Stimulated activated effector memory CD8-positive, alpha-beta T cell treated with anti-CD3 and anti-CD28 coated beads, Interleukin-12 subunit alpha, Interleukin-12 subunit beta, amount 100 ng/mL, for 72 hours (primary cell): ENCODE results near the gene RPS6KA2.
"Not testable (repeated sequence)": the region's sequence is repeated elsewhere in the genome, so short reads cannot be mapped to it uniquely, and the experiment has no call there.

Experiments
- ATAC-seq: fragments of 150-1000 bp; cut with Tn5 transposase; 2 replicates; pipeline ENCODE4 v1.10.0; 2021
- DNase-seq, 2 donors: peaks; one replicate each; pipeline ENCODE4 v3.0.0; 2021 to 2022; ENCODE audit warnings: low spot score in 2 of 2
- H3K27ac Mint-ChIP-seq: one replicate; pipeline ENCODE4 v1.8.0; 2022; ENCODE audit warnings: mild to moderate bottlenecking, mixed read lengths
- H3K36me3 Mint-ChIP-seq: one replicate; pipeline ENCODE4 v1.8.0; 2022; ENCODE audit warnings: mild to moderate bottlenecking, mixed read lengths
- H3K4me1 Mint-ChIP-seq: one replicate; pipeline ENCODE4 v1.8.0; 2022; ENCODE audit warnings: mixed read lengths
- H3K4me3 Mint-ChIP-seq: one replicate; pipeline ENCODE4 v1.8.0; 2022; ENCODE audit warnings: mild to moderate bottlenecking, mixed read lengths
- H3K9me3 Mint-ChIP-seq: one replicate; pipeline ENCODE4 v1.8.0; 2022; ENCODE audit warnings: mixed read lengths

Gene RPS6KA2

DNA sequence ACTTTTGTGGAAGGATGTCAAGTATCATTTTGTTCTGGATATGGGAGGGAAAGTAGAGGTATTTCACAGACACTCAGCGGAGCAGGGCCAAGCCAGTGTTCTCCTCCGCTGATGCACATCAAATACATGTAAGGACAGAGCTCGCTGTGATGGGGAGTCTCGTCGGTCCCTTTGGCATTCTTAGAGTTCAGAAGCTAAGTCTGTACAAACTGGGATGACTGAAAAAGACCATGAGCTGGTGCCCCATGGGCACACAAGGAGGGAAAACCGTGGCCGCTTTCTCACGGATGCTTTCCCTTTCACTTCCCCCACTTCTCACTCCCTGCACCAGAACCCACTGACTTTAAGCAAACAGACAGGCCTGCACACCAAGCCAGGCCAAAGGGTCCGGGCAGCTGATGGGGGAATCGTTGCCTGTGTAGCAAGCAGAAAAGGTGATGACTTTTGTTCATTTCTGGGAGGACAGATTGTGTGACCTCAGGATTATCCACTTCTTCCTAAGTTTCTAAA is 216.6 kb downstream of the RPS6KA2 start:
- Mint-ChIP-seq H3K9me3 (no peaks in the 10 kb centered on the region), H3K4me3 (no peak overlapping the region), H3K27ac (no peak overlapping the region), H3K36me3 (peaks cover 2% of the 10 kb centered on the region), H3K4me1 (peaks cover 55% of the 10 kb centered on the region)
- no peak for ATAC-seq
- no peak for DNase-seq

DNA sequence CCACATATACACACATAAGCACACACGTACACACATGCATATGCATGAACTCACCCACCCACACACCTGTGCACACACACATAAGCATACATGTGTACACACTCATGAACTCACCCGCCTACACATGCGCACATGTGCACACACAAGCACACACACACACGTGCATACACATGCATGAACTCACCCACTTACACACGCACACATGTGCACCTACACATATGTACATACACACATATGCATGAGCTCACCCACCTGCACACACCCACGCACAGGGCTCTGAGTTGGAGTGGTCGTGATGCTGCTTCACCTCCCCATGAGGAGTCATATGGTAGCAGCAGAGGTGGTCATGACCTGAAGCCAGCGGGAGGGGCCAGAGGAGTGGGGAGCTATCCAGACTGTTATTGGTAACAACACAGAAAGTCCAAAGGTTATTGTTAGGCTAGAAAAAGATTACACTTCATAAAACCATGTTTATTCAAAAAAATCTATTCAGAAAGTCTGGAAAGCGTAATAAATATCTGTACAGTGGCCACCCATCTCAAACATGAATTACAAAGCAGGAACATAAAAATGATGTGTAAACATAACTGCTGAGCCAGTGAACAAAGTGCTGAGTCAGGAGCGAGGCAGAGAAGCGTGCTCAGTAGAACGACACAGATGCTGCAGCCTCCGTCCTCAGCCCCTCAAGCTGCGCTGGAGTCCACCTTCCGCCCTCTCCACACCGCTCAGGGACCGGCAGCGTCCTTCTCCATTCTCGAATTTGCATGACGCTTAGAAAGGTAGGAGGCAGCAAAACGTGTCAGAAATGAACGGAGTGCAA is 217.9 kb downstream of the RPS6KA2 start:
- Mint-ChIP-seq H3K36me3 (no peaks in the 10 kb centered on the region), H3K4me1 (peaks cover 45% of the 10 kb centered on the region), H3K4me3 (no peak overlapping the region), H3K9me3 (no peaks in the 10 kb centered on the region), H3K27ac (no peak overlapping the region)
- DNase-seq (no peak), ATAC-seq (no peak)

DNA sequence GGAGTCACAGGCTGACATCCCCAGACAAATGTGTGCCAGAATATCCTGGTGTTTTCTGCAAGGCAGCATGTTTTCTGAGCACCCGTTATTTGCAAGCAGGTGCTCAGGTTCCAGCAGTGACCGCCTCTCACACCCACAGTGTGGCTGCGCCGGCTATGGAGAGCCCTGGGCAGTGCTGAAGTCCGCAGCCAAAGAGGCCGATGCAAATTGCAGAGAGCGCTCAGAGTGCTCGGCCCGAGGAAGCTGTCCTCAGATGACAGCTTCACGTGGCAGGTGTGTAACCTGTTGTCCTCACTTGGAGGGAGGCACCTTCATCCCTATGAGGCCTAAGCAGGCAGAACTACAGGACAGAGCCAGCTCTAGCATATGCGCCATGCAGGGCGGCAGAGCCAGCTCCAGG is 220.9 kb downstream of the RPS6KA2 start:
- DNase-seq = no peak
- H3K4me1 Mint-ChIP-seq = peaks cover 22% of the 10 kb centered on the region
- no peak overlapping the region for H3K4me3 Mint-ChIP-seq
- no peaks in the 10 kb centered on the region for H3K9me3 Mint-ChIP-seq
- no peaks in the 10 kb centered on the region for H3K36me3 Mint-ChIP-seq
- ATAC-seq = no peak
- no peak overlapping the region for H3K27ac Mint-ChIP-seq

GRCh38 chr6:166405386-166405785 is 221.7 kb downstream of the RPS6KA2 start:
- peaks cover 18% of the 10 kb centered on the region for H3K4me1 Mint-ChIP-seq
- no peak for ATAC-seq
- no peaks in the 10 kb centered on the region for H3K9me3 Mint-ChIP-seq
- no peak for DNase-seq
- H3K27ac Mint-ChIP-seq = no peak overlapping the region
- no peak overlapping the region for H3K4me3 Mint-ChIP-seq
- H3K36me3 Mint-ChIP-seq = no peaks in the 10 kb centered on the region

- H3K4me1 Mint-ChIP-seq = peaks cover 10% of the 10 kb centered on the region
- no peak for DNase-seq
- no peaks in the 10 kb centered on the region for H3K36me3 Mint-ChIP-seq
- no peak for ATAC-seq
- H3K4me3 Mint-ChIP-seq = no peak overlapping the region
- H3K27ac Mint-ChIP-seq = no peak overlapping the region
- no peaks in the 10 kb centered on the region for H3K9me3 Mint-ChIP-seq
Observed at GRCh38 chr6:166402582-166403277, 224.3 kb downstream of the RPS6KA2 start.

- not testable (repeated sequence) for H3K4me1 Mint-ChIP-seq, H3K27ac Mint-ChIP-seq, H3K9me3 Mint-ChIP-seq, H3K4me3 Mint-ChIP-seq, H3K36me3 Mint-ChIP-seq
- DNase-seq (peak in 1 of 2 donors; percentile 67), ATAC-seq (peak; percentile 78)
Observed at GRCh38 chr6:166400649-166401250, 226.3 kb downstream of the RPS6KA2 start.

- H3K27ac Mint-ChIP-seq = no peak overlapping the region
- no peaks in the 10 kb centered on the region for H3K36me3 Mint-ChIP-seq
- DNase-seq = no peak
Observed at GRCh38 chr6:166400181-166400580, 226.9 kb downstream of the RPS6KA2 start.

GRCh38 chr6:166398348-166398747 is 228.7 kb downstream of the RPS6KA2 start:
- Mint-ChIP-seq H3K36me3 (no peaks in the 10 kb centered on the region), H3K9me3 (no peaks in the 10 kb centered on the region), H3K4me1 (peaks cover 10% of the 10 kb centered on the region), H3K27ac (no peak overlapping the region), H3K4me3 (no peak overlapping the region)
- ATAC-seq = no peak
- DNase-seq = no peak

More at GRCh38 chr6:166400181-166400580, 226.9 kb downstream of the RPS6KA2 start:
- Mint-ChIP-seq H3K4me3 (no peak overlapping the region), H3K4me1 (peaks cover 10% of the 10 kb centered on the region), H3K9me3 (no peaks in the 10 kb centered on the region)
- ATAC-seq = no peak

DNA sequence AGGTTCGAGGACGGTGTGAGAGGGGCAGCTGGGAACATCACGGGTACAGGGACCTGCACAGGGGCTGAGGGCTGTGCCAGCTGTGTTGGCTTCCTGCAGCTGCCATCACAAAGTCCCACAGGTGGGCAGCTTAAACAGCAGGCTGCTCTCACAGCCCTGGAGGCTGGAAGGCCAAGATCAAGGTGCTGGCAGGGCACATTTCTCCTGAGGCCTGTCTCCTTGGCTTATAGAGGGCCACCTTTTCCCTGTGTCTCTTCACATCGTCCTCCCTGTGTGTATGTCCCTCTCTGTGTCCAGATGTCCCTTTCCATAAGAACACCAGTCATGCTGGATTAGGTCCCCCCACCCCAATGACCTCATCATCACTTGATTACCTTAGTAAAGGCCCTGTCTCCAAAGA is 229.2 kb downstream of the RPS6KA2 start:
- H3K4me3 Mint-ChIP-seq = no peak overlapping the region
- ATAC-seq = no peak
- peaks cover 10% of the 10 kb centered on the region for H3K4me1 Mint-ChIP-seq
- H3K36me3 Mint-ChIP-seq = no peaks in the 10 kb centered on the region
- H3K27ac Mint-ChIP-seq = no peak overlapping the region
- no peaks in the 10 kb centered on the region for H3K9me3 Mint-ChIP-seq
- DNase-seq = no peak

- ATAC-seq (no peak), DNase-seq (no peak)
- Mint-ChIP-seq H3K4me1 (peaks cover 8% of the 10 kb centered on the region), H3K4me3 (no peak overlapping the region), H3K36me3 (no peaks in the 10 kb centered on the region), H3K9me3 (no peaks in the 10 kb centered on the region), H3K27ac (no peak overlapping the region)
Observed at GRCh38 chr6:166395778-166396177, 231.3 kb downstream of the RPS6KA2 start.

DNA sequence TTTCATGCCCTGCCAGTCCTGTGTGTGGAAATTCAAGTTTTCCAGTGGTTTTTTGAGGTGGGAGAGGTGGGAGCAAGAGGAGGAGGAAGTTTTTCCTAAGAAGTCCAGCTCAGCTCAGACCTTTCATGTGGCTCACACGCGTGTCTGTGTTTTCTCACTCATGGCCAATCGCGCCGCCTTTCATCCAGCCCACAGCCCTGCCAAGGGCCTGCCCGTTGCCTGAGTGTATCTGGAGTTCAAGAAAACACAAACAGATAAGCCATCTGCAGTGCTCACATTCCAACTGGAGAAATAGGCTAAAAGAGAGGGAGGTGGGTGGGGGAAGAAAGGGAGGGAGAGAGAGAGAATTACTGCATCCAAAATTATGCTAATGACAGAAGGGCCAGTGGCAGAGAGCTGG is 231.7 kb downstream of the RPS6KA2 start:
- no peak for DNase-seq
- no peak for ATAC-seq
- H3K27ac Mint-ChIP-seq = no peak overlapping the region
- H3K4me1 Mint-ChIP-seq = peaks cover 5% of the 10 kb centered on the region
- no peak overlapping the region for H3K4me3 Mint-ChIP-seq
- H3K9me3 Mint-ChIP-seq = no peaks in the 10 kb centered on the region
- no peaks in the 10 kb centered on the region for H3K36me3 Mint-ChIP-seq

DNA sequence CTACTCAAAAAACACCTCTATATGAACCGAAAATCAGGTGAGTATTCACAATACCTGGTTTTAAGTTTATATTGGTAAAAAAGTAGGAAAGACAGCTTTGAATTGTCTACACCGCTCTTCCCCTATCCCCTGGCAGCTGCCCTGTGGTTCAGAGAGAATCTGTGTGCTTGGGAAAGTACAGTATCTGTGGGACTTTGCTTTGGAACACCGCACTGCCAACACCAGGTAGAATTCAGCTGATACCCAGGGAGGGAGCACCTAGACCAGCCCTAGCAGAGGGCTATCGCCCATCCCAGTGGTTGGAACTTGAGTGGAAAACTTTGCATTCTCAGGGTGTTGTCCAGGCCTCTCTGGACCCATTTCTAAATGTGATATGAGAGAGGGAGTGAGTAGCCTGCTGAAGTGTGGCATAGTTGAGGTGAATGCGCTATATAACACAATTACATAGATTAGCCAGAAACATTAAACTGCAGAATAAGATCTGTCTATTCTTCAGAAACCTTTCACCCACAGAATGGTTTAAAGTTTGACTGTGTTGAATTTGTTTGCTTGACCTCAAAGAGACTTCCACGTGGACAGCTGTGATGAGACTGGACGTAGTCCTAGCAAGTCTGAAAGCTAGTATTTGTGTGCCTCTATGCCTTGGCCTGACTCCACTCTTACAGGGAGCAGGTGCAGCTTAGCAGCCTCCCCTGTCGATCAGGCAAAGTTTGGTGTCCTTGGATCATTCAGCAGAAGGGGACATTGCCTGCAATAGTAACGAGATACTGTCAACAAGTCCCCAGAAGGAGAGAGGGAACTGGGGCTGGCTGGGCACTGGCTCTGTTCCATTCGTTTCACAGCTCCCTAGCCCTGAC is 232.8 kb downstream of the RPS6KA2 start:
- Mint-ChIP-seq H3K27ac (no peak overlapping the region), H3K9me3 (no peaks in the 10 kb centered on the region), H3K4me3 (no peak overlapping the region), H3K36me3 (no peaks in the 10 kb centered on the region), H3K4me1 (peaks cover 5% of the 10 kb centered on the region)
- ATAC-seq (no peak), DNase-seq (no peak)

DNA sequence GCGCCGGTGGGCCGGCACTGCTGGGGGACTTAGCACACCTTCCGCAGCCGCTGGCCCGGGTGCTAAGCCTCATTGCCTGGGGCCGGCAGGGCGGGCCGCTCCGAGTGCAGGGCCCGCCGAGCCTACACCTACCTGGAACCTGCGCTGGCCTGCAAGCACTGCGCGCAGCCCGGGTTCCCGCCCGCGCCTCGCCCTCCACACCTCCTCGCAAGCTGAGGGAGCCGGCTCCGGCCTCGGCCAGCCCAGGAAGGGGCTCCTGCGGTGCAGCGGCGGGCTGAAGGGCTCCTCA is 233.6 kb downstream of the RPS6KA2 start:
- Mint-ChIP-seq H3K27ac (no peak overlapping the region), H3K9me3 (no peaks in the 10 kb centered on the region), H3K36me3 (no peaks in the 10 kb centered on the region)

GRCh38 chr6:166392755-166393534 is 234.1 kb downstream of the RPS6KA2 start:
- H3K4me3 Mint-ChIP-seq, ATAC-seq, H3K27ac Mint-ChIP-seq, H3K9me3 Mint-ChIP-seq, DNase-seq, H3K4me1 Mint-ChIP-seq, H3K36me3 Mint-ChIP-seq: not testable (repeated sequence)

More for the DNA sequence above, 233.6 kb downstream of the RPS6KA2 start:
- no peak for DNase-seq
- H3K4me3 Mint-ChIP-seq = no peak overlapping the region
- H3K4me1 Mint-ChIP-seq = peaks cover 4% of the 10 kb centered on the region
- ATAC-seq = no peak
